OCI-LY7 (cell line): ENCODE measurements around the gene RIMBP3C. TPM values are rescaled to one million over a fixed set of nuclear protein-coding genes. Genes with fewer than 3 reads are reported as not detected.
"Not testable (repeated sequence)": the region's sequence is repeated elsewhere in the genome, so short reads cannot be mapped to it uniquely, and the experiment has no call there.

ENCODE experiments used
- BruUV-seq: library from RNA; stranded (reverse); fragments of 400-500 nt; replicated peaks from 2 replicates; lab custom pipeline; 2021; lab: Mats Ljungman, UMichigan
- CTCF ChIA-PET: fragments of 300-600 bp; sonication (Branson Sonifier 250); formaldehyde crosslinking; loops from one replicate; lab custom pipeline; 2022; ENCODE audit warnings: antibody characterized with exemption; ENCODE audit not compliant: unreplicated experiment; lab: Charles Lee
- POLR2A ChIA-PET: fragments of 300-600 bp; sonication (Branson Sonifier 250); formaldehyde crosslinking; loops from one replicate; lab custom pipeline; 2022; ENCODE audit warnings: antibody characterized with exemption; lab: Charles Lee
- DNase-seq: peaks from one replicate; pipeline ENCODE4 v3.0.0-alpha.2; 2015; ENCODE audit warnings: low spot score
- H2AFZ ChIP-seq: fragments of 200-600 bp; sonication (generic), shearing (Covaris generic); 2 replicates; pipeline ENCODE4 v1.6.1; 2014; ENCODE audit warnings: mild to moderate bottlenecking, antibody characterized with exemption, low read length, moderate library complexity
- H3K27ac ChIP-seq: fragments of 200-600 bp; sonication (generic); 2 replicates; pipeline ENCODE4 v1.5.1; 2014; ENCODE audit warnings: mixed run types, low read depth, mild to moderate bottlenecking, moderate library complexity, low read length, inconsistent platforms; ENCODE audit not compliant: poor library complexity, severe bottlenecking
- H3K36me3 ChIP-seq: fragments of 200-600 bp; sonication (generic); 2 replicates; pipeline ENCODE4 v1.6.1; 2014; ENCODE audit warnings: mild to moderate bottlenecking, antibody characterized with exemption, low read length, moderate library complexity, mixed read lengths; ENCODE audit not compliant: insufficient read depth
- H3K4me1 ChIP-seq: fragments of 200-600 bp; sonication (generic); 2 replicates; pipeline ENCODE4 v1.5.1; 2014; ENCODE audit warnings: mild to moderate bottlenecking, low read length; ENCODE audit not compliant: insufficient read depth, poor library complexity, severe bottlenecking
- H3K4me2 ChIP-seq: fragments of 200-600 bp; sonication (generic); 2 replicates; pipeline ENCODE4 v1.6.1; 2014; ENCODE audit warnings: mild to moderate bottlenecking, low read length
- H3K4me3 ChIP-seq: fragments of 200-600 bp; sonication (generic); 2 replicates; pipeline ENCODE4 v1.5.1; 2014; ENCODE audit warnings: mild to moderate bottlenecking, low read depth, low read length; ENCODE audit not compliant: poor library complexity, severe bottlenecking
- H3K79me2 ChIP-seq: fragments of 200-600 bp; sonication (generic); 2 replicates; pipeline ENCODE4 v1.6.1; 2016; ENCODE audit warnings: low read depth, mild to moderate bottlenecking, low read length, moderate library complexity, mixed read lengths; ENCODE audit not compliant: insufficient read depth
- H3K9me2 ChIP-seq: fragments of 200-600 bp; sonication (generic); 2 replicates; pipeline ENCODE4 v1.6.1; 2016; ENCODE audit warnings: mild to moderate bottlenecking, low read length, mixed read lengths; ENCODE audit not compliant: insufficient read depth
- H3K9me3 ChIP-seq: fragments of 200-600 bp; sonication (generic); 2 replicates; pipeline ENCODE4 v1.6.1; 2014; ENCODE audit warnings: mild to moderate bottlenecking, mixed run types, low read length, mixed read lengths
- H4K20me1 ChIP-seq: fragments of 200-600 bp; sonication (generic); 2 replicates; pipeline ENCODE4 v1.6.1; 2014; ENCODE audit warnings: mild to moderate bottlenecking, antibody characterized with exemption, low read length, moderate library complexity, mixed read lengths; ENCODE audit not compliant: insufficient read depth
- CTCF ChIP-seq: fragments of 200-600 bp; sonication (generic); conservative IDR thresholded peaks from 2 replicates; pipeline ENCODE4 v1.5.1; 2014; ENCODE audit warnings: mild to moderate bottlenecking, antibody characterized with exemption, low read length, moderate library complexity, mixed read lengths
- EZH2phosphoT487 ChIP-seq: fragments of 200-600 bp; sonication (generic); IDR thresholded peaks from 2 replicates; pipeline ENCODE4 v1.6.1; 2018; ENCODE audit warnings: low read depth, borderline replicate concordance, mild to moderate bottlenecking, mixed run types, antibody characterized with exemption, low read length, moderate library complexity, mixed read lengths
- intact Hi-C: fragments of 100-400 bp; cut with micrococcal nuclease; formaldehyde crosslinking; loops from one replicate; pipeline ENCODE4 v1.10.0; 2022; ENCODE audit not compliant: unreplicated experiment
- total RNA-seq, 2 experiments: library from RNA; depleted of rRNA in 1 of 2; stranded (reverse); fragments of >200 nt in 1 of 2; shearing (Covaris generic) in 1 of 2; gene quantifications; 2 replicates each; pipeline ENCODE4 v1.2.3, GENCODE V29; 2014 to 2022

RIMBP3C gene
- total RNA-seq, 2 experiments from 2014 or later: 0.69 to 2.0 TPM

GRCh38 chr22:21571679-21572078 is 20.4 kb upstream of the RIMBP3C start:
- H3K36me3 ChIP-seq: peaks cover 59% of the 10 kb centered on the region
- no peak overlapping the region for H2AFZ ChIP-seq
- DNase-seq: no peak
- ChIA-PET CTCF (no interaction called here), POLR2A (no interaction called here)
- H3K9me2 ChIP-seq: no peaks in the 10 kb centered on the region
- no peak overlapping the region for H3K4me2 ChIP-seq
- intact Hi-C loops: no loop called here
- H4K20me1 ChIP-seq: peaks cover 47% of the 10 kb centered on the region
- no peaks in the 10 kb centered on the region for H3K9me3 ChIP-seq
- no peak overlapping the region for H3K27ac ChIP-seq
- H3K4me1 ChIP-seq: peaks cover 26% of the 10 kb centered on the region
- H3K4me3 ChIP-seq: no peak overlapping the region
- peaks cover 90% of the 10 kb centered on the region for H3K79me2 ChIP-seq
- no peak for TF ChIP-seq EZH2phosphoT487
- no peak for TF ChIP-seq CTCF
- no TSS peak for BruUV-seq

- ChIA-PET POLR2A (no interaction called here), CTCF (no interaction called here)
- Histone ChIP-seq H3K79me2 (peaks cover 77% of the 10 kb centered on the region), H3K36me3 (peaks cover 59% of the 10 kb centered on the region), H4K20me1 (peaks cover 47% of the 10 kb centered on the region), H3K4me3 (peak overlapping the region; percentile 90), H3K27ac (peak overlapping the region; percentile 5), H3K9me2 (no peaks in the 10 kb centered on the region), H2AFZ (no peak overlapping the region), H3K4me1 (peaks cover 26% of the 10 kb centered on the region), H3K9me3 (no peaks in the 10 kb centered on the region), H3K4me2 (peak overlapping the region; percentile 98)
- DNase-seq: no peak
- no TSS peak for BruUV-seq
- TF ChIP-seq CTCF (no peak), EZH2phosphoT487 (no peak)
- intact Hi-C loops: no loop called here
These were observed 19.1 kb upstream of the RIMBP3C start for GRCh38 chr22:21570398-21570797.

GRCh38 chr22:21569459-21570170 is 18.4 kb upstream of the RIMBP3C start:
- Histone ChIP-seq H3K4me1 (peaks cover 26% of the 10 kb centered on the region), H3K9me2 (no peaks in the 10 kb centered on the region), H4K20me1 (peaks cover 47% of the 10 kb centered on the region), H3K4me2 (peak overlapping the region; percentile 98), H2AFZ (no peak overlapping the region), H3K27ac (peak overlapping the region; percentile 9), H3K9me3 (no peaks in the 10 kb centered on the region), H3K36me3 (peaks cover 59% of the 10 kb centered on the region), H3K4me3 (peak overlapping the region; percentile 90), H3K79me2 (peaks cover 69% of the 10 kb centered on the region)
- intact Hi-C loops: loop anchor here (1.0 to 2.0 kb wide), 3 partner anchors 11 to 47 kb away; no protein-coding TSS in a partner anchor
- no peak for TF ChIP-seq EZH2phosphoT487
- POLR2A ChIA-PET: interaction anchor here (0.6 to 1.8 kb wide), 6 partner anchors 13 to 63 kb away, joined by 3 to 8 read pairs (median 4); partner anchors contain the start of gene CCDC116
- CTCF ChIA-PET: no interaction called here
- no peak for DNase-seq
- TSS peak; percentile 54 for BruUV-seq

DNA sequence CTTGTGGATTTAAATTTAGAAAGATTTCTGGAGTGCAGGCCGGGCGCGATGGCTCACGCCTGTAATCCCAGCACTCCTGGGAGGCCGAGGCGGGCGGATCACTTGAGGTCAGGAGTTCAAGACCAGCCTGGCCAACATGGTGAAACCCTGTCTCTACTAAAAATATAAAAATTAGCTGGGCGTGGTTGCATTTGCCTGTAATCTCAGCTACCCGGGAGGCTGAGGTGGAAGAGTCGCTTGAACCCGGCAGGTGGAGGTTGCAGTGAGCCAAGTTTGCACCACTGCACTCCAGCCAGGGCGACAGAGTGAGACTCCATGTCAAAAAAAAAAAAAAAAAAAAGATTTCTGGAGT is 17.8 kb upstream of the RIMBP3C start:
- DNase-seq, H2AFZ ChIP-seq, H3K9me3 ChIP-seq, BruUV-seq, H3K9me2 ChIP-seq, CTCF ChIA-PET: not testable (repeated sequence)
- peak overlapping the region; percentile 90 for H3K4me3 ChIP-seq
- POLR2A ChIA-PET: interaction anchor here (0.6 to 1.8 kb wide), 5 partner anchors 19 to 74 kb away, joined by 3 to 8 read pairs (median 5); partner anchors contain the start of gene CCDC116
- peaks cover 41% of the 10 kb centered on the region for H4K20me1 ChIP-seq
- H3K36me3 ChIP-seq: peaks cover 55% of the 10 kb centered on the region
- peak overlapping the region; percentile 98 for H3K4me2 ChIP-seq
- H3K79me2 ChIP-seq: peaks cover 64% of the 10 kb centered on the region
- H3K4me1 ChIP-seq: peaks cover 26% of the 10 kb centered on the region
- peak overlapping the region; percentile 65 for H3K27ac ChIP-seq
- intact Hi-C loops: loop anchor here (1.0 to 2.0 kb wide), 3 partner anchors 11 to 48 kb away; no protein-coding TSS in a partner anchor
